BLaER1 (cell line): Measurements from ENCODE around the gene HSPG2.

Experiments
- H3K27ac ChIP-seq: shearing (Covaris generic); formaldehyde crosslinking; 2 replicates; pipeline ENCODE4 v1.8.1; 2022
- H3K27me3 ChIP-seq: shearing (Covaris generic); formaldehyde crosslinking; 2 replicates; pipeline ENCODE4 v1.8.1; 2022
- H3K36me3 ChIP-seq: shearing (Covaris generic); formaldehyde crosslinking; 2 replicates; pipeline ENCODE4 v1.8.1; 2022
- H3K4me1 ChIP-seq: shearing (Covaris generic); formaldehyde crosslinking; 2 replicates; pipeline ENCODE4 v1.8.1; 2022
- H3K4me2 ChIP-seq: shearing (Covaris generic); formaldehyde crosslinking; 2 replicates; pipeline ENCODE4 v1.8.1; 2022
- H3K4me3 ChIP-seq: shearing (Covaris generic); formaldehyde crosslinking; 2 replicates; pipeline ENCODE4 v1.8.1; 2022
- H3K9ac ChIP-seq: shearing (Covaris generic); formaldehyde crosslinking; 2 replicates; pipeline ENCODE4 v1.8.1; 2022
- H3K9me3 ChIP-seq: shearing (Covaris generic); formaldehyde crosslinking; 2 replicates; pipeline ENCODE4 v1.8.1; 2022
- H4K20me1 ChIP-seq: shearing (Covaris generic); formaldehyde crosslinking; 2 replicates; pipeline ENCODE4 v1.8.1; 2022
- Cebpa-rat ChIP-seq: shearing (Covaris generic); IDR thresholded peaks from 2 replicates; pipeline ENCODE4 v1.8.1; 2022

The HSPG2 gene

GRCh38 chr1:21836729-21837128 is 100.4 kb downstream of the HSPG2 start:
- H3K36me3 ChIP-seq = peaks cover 90% of the 10 kb centered on the region
- TF ChIP-seq Cebpa-rat = no peak
- peaks cover 23% of the 10 kb centered on the region for H3K9me3 ChIP-seq

GRCh38 chr1:21836010-21836409 is 101.1 kb downstream of the HSPG2 start:
- Histone ChIP-seq H3K4me1 (no peaks in the 10 kb centered on the region), H3K4me2 (no peak overlapping the region), H3K4me3 (no peak overlapping the region), H3K27me3 (no peaks in the 10 kb centered on the region), H4K20me1 (no peaks in the 10 kb centered on the region), H3K9ac (no peak overlapping the region), H3K27ac (no peak overlapping the region), H3K9me3 (peaks cover 23% of the 10 kb centered on the region), H3K36me3 (peaks cover 90% of the 10 kb centered on the region)
- TF ChIP-seq Cebpa-rat = no peak

More at GRCh38 chr1:21836729-21837128, 100.4 kb downstream of the HSPG2 start:
- no peak overlapping the region for H3K27ac ChIP-seq
- H3K9ac ChIP-seq = no peak overlapping the region
- H3K4me3 ChIP-seq = no peak overlapping the region
- no peaks in the 10 kb centered on the region for H3K27me3 ChIP-seq
- H3K4me1 ChIP-seq = no peaks in the 10 kb centered on the region
- no peaks in the 10 kb centered on the region for H4K20me1 ChIP-seq
- H3K4me2 ChIP-seq = no peak overlapping the region

GRCh38 chr1:21834666-21835065 is 102.4 kb downstream of the HSPG2 start:
- Histone ChIP-seq H3K4me1 (no peaks in the 10 kb centered on the region), H3K27ac (no peak overlapping the region), H3K4me2 (no peak overlapping the region), H4K20me1 (no peaks in the 10 kb centered on the region), H3K9me3 (peaks cover 23% of the 10 kb centered on the region), H3K9ac (no peak overlapping the region), H3K27me3 (no peaks in the 10 kb centered on the region), H3K36me3 (peaks cover 94% of the 10 kb centered on the region), H3K4me3 (no peak overlapping the region)
- TF ChIP-seq Cebpa-rat = no peak

- no peak overlapping the region for H3K9ac ChIP-seq
- no peak overlapping the region for H3K4me2 ChIP-seq
- no peaks in the 10 kb centered on the region for H4K20me1 ChIP-seq
- no peaks in the 10 kb centered on the region for H3K4me1 ChIP-seq
- no peak overlapping the region for H3K4me3 ChIP-seq
- H3K9me3 ChIP-seq = peaks cover 23% of the 10 kb centered on the region
- H3K27ac ChIP-seq = no peak overlapping the region
- peaks cover 94% of the 10 kb centered on the region for H3K36me3 ChIP-seq
- no peak for TF ChIP-seq Cebpa-rat
- no peaks in the 10 kb centered on the region for H3K27me3 ChIP-seq
Measured at GRCh38 chr1:21834094-21834493, 103.0 kb downstream of the HSPG2 start.

- Histone ChIP-seq H3K9me3 (peaks cover 23% of the 10 kb centered on the region), H3K27me3 (no peaks in the 10 kb centered on the region), H3K4me1 (no peaks in the 10 kb centered on the region), H4K20me1 (no peaks in the 10 kb centered on the region), H3K9ac (no peak overlapping the region), H3K4me3 (no peak overlapping the region), H3K36me3 (peaks cover 94% of the 10 kb centered on the region), H3K4me2 (no peak overlapping the region), H3K27ac (no peak overlapping the region)
- TF ChIP-seq Cebpa-rat = no peak
Measured at GRCh38 chr1:21833392-21833976, 103.6 kb downstream of the HSPG2 start.

- Histone ChIP-seq H3K9me3 (peaks cover 23% of the 10 kb centered on the region), H3K36me3 (peaks cover 96% of the 10 kb centered on the region), H4K20me1 (no peaks in the 10 kb centered on the region), H3K27me3 (no peaks in the 10 kb centered on the region), H3K4me1 (no peaks in the 10 kb centered on the region), H3K27ac (no peak overlapping the region), H3K4me2 (no peak overlapping the region), H3K9ac (no peak overlapping the region), H3K4me3 (no peak overlapping the region)
- TF ChIP-seq Cebpa-rat = no peak
Measured at GRCh38 chr1:21831454-21831970, 105.6 kb downstream of the HSPG2 start.

- no peak overlapping the region for H3K4me2 ChIP-seq
- H3K9me3 ChIP-seq = peaks cover 23% of the 10 kb centered on the region
- no peaks in the 10 kb centered on the region for H3K27me3 ChIP-seq
- H3K9ac ChIP-seq = no peak overlapping the region
- H3K4me1 ChIP-seq = no peaks in the 10 kb centered on the region
- no peaks in the 10 kb centered on the region for H4K20me1 ChIP-seq
- peaks cover 93% of the 10 kb centered on the region for H3K36me3 ChIP-seq
- no peak overlapping the region for H3K27ac ChIP-seq
- no peak for TF ChIP-seq Cebpa-rat
- H3K4me3 ChIP-seq = no peak overlapping the region
Measured at GRCh38 chr1:21830792-21831453, 106.2 kb downstream of the HSPG2 start.

GRCh38 chr1:21829294-21829693 is 107.8 kb downstream of the HSPG2 start:
- Histone ChIP-seq H3K36me3 (peaks cover 90% of the 10 kb centered on the region), H3K4me3 (no peak overlapping the region)

GRCh38 chr1:21828506-21829210 is 108.5 kb downstream of the HSPG2 start:
- Histone ChIP-seq H4K20me1 (no peaks in the 10 kb centered on the region), H3K4me1 (peaks cover 9% of the 10 kb centered on the region), H3K27me3 (no peaks in the 10 kb centered on the region), H3K9ac (no peak overlapping the region), H3K27ac (no peak overlapping the region), H3K9me3 (peaks cover 4% of the 10 kb centered on the region), H3K4me2 (no peak overlapping the region), H3K4me3 (no peak overlapping the region), H3K36me3 (peaks cover 90% of the 10 kb centered on the region)
- no peak for TF ChIP-seq Cebpa-rat

More at GRCh38 chr1:21829294-21829693, 107.8 kb downstream of the HSPG2 start:
- Histone ChIP-seq H3K27me3 (no peaks in the 10 kb centered on the region), H3K4me1 (peaks cover 3% of the 10 kb centered on the region), H3K9ac (no peak overlapping the region), H3K4me2 (no peak overlapping the region), H3K9me3 (peaks cover 11% of the 10 kb centered on the region), H3K27ac (no peak overlapping the region), H4K20me1 (no peaks in the 10 kb centered on the region)
- no peak for TF ChIP-seq Cebpa-rat

- Histone ChIP-seq H3K4me3 (no peak overlapping the region), H4K20me1 (no peaks in the 10 kb centered on the region), H3K36me3 (peaks cover 90% of the 10 kb centered on the region), H3K9ac (no peak overlapping the region), H3K4me2 (no peak overlapping the region), H3K27ac (no peak overlapping the region), H3K4me1 (peaks cover 14% of the 10 kb centered on the region), H3K27me3 (no peaks in the 10 kb centered on the region), H3K9me3 (no peaks in the 10 kb centered on the region)
- TF ChIP-seq Cebpa-rat = no peak
Measured at GRCh38 chr1:21828075-21828474, 109.0 kb downstream of the HSPG2 start.
